Ramos (cell line): ENCODE measurements around the gene ZNF555.
"Not testable (repeated sequence)": the region's sequence is repeated elsewhere in the genome, so short reads cannot be mapped to it uniquely, and the experiment has no call there.

Source experiments
- in situ Hi-C: fragments of 300-500 bp; cut with MboI; formaldehyde crosslinking; loops from one replicate; pipeline ENCODE4 v1.14.3; 2022; ENCODE audit warnings: low sequenced_read_pairs; ENCODE audit not compliant: unreplicated experiment

Gene ZNF555

DNA sequence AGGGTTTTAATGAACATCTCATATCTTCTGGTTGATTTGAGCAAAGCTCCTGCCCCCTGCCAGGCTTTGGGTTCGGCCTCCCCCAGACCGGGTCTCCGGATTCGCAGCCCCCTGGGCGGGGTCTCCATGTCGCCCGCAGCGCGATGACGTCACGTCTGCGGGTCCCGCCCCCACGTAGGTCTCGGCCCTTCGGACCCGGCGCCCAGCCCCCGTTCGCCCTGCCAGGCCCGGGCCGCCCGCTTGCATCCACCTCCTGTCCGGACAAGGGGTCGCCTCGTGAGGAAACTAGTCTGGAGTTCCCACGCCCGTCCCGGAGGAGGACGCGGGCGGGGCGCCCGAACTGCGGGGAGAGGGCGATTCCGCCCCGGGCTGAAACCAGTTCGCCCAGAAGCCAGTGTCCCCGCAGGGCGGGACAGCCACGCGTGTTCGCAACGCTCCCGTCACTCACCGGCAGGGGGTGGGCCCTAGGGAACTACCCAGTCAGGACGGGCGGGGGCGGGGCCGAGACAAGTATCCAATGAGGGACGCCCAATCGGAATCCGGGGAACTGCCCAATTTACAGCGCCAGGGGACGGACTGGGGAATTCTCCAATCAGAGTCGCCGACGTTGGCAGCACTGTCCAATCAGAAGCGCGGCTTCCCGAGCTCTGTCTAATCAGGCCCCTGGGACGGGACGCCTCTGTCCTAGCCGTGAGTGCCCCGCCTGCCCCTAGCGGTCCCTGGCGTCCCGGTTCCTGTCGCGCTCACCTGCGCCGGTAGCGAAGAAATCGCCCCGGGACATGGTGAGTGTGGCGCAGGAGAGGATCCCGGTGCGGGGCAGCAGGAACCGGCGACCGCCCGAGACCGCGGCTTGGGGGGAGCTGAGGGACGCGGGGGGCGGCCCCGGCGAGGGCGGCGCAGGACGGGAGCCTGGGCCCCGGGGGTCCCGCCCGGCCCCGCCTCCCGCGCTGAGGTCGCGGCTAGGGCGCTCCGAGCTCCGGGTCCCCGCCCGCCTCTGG, at the start of gene ZNF555:
ZNF555 (plus strand) TSS at position 682 of the 998 bp plus-strand sequence; CDS start at position 780, 98 bp downstream.
- in situ Hi-C loops = no loop called here

DNA sequence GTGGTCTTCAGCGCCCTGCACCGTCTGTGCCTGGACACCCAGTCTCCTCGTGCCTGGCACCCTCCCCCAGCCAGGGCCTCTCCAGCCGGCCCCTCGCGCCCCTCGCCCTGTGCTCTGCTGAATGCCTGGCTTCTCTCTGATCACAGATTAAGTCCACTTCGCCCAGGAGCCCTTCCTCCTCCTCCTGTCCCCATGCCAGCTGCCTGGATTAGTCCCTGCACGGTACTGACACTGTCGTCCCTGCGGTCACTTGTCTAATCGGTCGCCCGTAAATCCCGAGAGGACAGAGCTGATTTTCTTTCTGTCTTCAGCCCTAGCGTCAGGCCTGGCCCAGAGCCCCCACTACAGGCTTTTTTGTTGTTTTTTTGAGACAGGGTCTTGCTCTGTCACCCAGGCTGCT, 49.4 kb upstream of the ZNF555 start:
- in situ Hi-C loops = no loop called here

DNA sequence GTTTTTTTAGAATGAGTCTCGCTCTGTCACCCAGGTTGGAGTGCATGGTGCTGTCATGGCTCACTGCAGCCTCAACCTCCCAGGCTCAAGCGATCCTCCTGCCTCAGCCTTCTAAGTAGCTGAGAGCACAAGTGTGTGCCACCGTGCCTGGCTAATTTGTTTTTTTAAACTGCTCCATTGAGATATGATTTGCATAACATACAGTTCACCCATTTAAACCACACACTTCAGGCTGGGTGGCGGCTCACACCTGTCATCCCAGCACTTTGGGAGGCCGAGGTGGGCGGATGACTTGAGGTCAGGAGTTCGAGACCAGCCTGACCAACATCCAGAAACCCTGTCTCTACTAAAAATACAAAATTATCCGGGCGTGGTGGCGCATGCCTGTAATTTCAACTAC, 48.6 kb upstream of the ZNF555 start:
- in situ Hi-C loops = not testable (repeated sequence)

DNA sequence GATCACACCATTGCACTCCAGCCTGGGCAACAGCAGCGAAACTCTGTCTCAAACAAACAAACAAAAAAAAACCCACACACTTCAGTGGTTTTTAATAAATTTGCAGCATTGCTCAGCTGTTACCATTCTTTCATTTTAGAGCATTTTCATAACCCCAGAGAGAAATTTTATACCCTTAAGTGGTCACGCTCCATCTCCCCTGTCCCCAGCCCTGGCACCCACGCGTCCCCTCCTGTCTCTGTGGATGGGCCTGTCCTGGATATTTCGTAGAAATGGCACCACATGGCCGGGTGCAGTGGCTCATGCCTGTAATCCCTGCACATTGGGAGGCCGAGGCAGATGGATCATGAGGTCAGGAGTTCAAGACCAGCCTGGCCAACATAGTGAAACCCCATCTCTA, 48.1 kb upstream of the ZNF555 start:
- in situ Hi-C loops = no loop called here

DNA sequence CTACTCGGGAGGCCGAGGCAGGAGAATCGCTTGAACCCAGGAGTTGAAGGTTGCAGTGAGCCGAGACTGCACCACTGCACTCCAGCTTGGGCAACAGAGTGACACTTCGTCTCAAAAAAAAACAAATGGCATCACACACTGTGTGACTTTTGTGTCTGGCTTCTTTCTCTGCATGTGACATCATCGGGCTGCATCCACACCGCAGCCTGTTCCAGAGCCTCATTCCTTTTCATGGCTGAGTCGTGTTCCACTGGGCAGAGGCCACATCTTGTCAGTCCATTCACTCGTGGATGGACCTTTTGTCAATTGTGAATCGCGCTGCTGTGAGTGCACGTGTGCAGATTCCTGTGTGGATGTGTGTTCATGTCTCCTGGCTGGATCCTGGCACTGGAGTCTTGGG, 47.7 kb upstream of the ZNF555 start:
- in situ Hi-C loops = no loop called here

- in situ Hi-C loops = no loop called here
These were observed 45.2 kb upstream of the ZNF555 start for GRCh38 chr19:2795827-2796658.

DNA sequence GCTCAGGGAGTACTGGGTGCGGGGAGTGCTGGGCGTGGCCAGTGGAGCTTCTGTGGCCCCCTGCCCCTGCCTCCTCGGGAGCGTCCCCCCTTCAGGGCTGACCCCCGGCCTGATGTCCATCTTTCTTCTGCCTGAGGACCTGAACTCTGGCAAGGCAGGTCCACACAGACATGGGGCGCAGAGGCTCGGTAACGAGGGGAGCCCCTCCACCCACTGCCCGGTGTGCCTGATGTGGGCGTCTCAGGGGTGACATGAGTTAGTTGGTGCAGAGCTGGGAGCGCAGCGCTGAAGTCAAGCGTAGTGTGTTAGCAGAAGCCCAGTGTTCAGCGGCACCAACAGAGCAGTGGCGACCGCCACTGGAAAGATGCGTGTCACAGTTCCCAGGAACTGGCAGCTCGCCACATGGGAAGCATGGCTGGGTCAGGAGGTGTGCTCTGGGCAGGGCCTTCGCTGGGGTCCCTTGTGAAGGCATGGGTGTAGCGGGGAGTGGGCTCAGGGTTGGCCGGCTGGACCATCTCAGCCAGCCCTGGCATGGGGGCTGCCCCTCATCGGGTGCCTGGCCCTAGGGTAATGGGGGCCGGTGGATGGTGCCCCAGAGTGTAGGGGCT, 44.5 kb upstream of the ZNF555 start:
- in situ Hi-C loops = no loop called here

DNA sequence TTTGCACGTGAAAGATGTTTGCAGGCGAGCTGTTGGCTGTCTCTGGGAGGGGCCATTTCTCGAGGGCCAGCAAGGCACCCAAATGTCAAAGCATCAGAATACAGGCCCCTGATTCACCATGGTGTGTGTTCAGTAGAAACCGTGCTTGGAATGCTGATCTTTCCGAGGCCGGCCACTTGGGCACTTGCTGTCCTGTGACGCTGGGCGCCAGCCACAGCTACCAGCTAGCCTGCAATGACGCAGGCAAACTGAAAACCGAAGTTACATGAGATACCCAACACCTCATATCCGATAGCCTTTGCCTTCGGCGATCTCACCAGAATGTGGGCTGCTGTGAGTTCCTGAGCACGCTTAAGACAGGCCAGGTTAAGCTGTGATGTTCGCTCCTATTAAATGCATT, 44.0 kb upstream of the ZNF555 start:
- in situ Hi-C loops = no loop called here

DNA sequence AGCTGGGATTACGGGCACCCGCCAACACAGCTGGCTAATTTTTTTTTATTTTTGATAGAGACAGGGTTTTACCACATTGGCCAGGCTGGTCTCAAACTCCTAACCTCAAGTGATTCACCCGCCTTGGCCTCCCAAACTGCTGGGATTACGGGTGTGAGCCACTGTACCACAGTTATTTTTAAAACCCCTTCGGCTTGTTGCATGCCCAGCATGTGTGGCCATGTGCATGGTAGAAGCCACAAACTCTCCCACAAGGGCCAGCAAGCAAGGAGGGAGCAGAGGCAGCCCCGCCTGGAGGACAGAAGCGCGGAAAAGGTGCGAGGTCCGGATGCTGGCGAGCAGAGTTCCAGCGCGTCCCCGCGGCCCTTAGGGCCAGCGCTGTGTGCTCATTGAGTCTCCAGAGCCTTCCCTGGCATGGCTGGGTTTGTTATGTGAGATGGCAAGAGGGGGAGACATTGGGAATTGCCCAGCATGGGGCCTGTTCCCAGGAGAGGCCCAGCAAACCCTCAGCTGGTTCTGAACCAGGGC, 43.1 kb upstream of the ZNF555 start:
- in situ Hi-C loops = no loop called here

GRCh38 chr19:2798733-2799132, 42.5 kb upstream of the ZNF555 start:
- in situ Hi-C loops = no loop called here

DNA sequence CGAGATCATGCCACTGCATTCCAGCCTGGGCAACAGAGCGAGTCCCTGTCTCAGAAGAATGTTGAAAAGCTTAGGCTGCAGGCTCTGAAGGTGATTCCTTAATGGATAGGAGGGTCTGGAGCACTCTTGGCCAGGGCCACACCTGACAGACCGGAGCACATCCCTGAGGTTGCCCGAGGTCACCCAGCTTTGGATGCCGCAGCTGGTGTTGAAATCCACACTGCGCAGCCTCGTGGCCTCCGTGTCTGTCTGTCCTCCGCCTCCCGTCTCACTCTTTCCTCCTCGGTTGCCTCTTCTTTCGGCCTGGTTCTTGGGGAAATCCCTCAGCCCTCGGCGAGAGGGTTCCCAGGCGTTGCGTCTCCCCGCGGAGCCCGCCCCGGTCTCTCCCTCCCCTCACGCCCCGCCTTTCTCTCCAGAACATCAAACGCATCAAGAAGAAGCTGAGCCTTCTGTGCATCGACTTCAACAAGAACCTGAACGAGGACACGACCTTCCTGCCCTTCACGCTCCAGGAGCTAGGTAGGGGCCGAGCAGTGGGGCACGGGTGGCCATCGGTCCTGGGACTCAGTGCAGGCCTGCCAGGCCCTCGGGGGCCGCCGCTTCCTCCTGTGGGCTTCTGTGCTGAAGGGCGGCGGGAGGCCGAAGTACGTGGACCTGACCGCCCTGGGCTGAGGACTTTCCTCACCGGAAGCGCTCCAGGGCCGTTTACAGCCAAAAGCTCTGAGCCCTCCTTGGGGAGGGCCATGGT, 41.8 kb upstream of the ZNF555 start:
- in situ Hi-C loops = no loop called here

DNA sequence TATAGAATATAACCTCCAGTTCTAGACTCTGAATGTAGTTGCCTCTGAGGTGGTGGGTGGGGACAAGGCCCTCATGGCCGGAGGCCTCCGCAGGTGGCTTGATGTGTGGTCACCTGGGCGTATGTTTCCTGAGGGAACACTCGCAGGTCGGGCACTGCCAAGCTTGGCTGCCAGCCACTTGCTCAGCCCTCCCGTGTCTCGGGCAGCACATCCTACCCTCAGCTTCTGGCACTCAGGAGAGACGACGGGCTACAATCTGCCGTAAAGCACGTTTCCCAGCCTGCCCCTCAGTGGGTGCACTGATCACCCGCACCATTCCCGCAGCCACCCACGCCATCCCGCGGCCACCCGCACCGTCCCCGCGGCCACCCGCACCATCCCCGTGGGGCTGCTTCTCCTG, 40.8 kb upstream of the ZNF555 start:
- in situ Hi-C loops = no loop called here

- in situ Hi-C loops = no loop called here
These were observed 38.4 kb upstream of the ZNF555 start for GRCh38 chr19:2802826-2803225.

GRCh38 chr19:2803486-2804155, 37.7 kb upstream of the ZNF555 start:
- in situ Hi-C loops = no loop called here

GRCh38 chr19:2804156-2805004, 36.9 kb upstream of the ZNF555 start:
- in situ Hi-C loops = no loop called here

GRCh38 chr19:2805261-2805900, 35.9 kb upstream of the ZNF555 start:
- in situ Hi-C loops = no loop called here

DNA sequence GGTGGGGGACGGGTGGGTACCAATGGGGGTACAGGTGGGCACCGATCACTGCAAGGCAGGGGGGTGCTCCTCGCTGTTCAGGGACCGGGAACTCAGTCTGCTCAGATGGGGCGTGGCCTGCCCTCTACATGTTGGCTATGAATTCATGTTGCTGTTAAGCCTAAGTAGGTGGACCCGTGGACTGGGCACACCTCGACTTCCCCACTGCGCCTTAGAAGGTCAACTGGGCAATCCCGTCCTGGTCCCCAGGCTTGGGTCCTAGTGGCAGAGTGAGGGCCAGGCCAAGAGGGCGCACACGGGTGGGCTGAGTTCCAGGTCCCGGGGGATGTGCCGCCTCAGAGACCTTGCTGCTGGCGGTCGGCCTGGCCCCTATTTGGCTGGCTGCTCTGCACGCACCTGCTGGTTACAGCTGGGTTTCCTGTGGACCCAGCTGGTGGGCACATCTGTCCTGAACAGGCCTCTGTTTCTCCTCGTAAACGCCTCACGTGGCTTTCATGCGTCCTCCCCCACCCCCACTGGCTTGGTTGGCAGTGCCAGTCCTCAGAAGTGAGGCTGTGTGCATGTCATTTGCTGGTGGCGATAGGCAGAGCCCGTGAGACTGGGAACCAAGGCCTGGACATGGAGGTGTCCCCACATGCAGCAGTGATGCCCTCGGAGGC, 35.2 kb upstream of the ZNF555 start:
- in situ Hi-C loops = no loop called here
